ENCODE data around the gene OTUD1. TPM values are rescaled to one million over a fixed set of nuclear protein-coding genes. Genes with fewer than 3 reads are reported as not detected.

The OTUD1 gene
- total and polyA plus RNA-seq, 2 of the 4 experiments (the other 2 are of a cell fraction) = 1.3 to 1.4 TPM

GRCh38 chr10:23432166-23432565 lies 6.7 kb upstream of the OTUD1 start:
- intact Hi-C loops (cut with micrococcal nuclease) = no loop called here

More at GRCh38 chr10:23432166-23432565, 6.7 kb upstream of the OTUD1 start:
- H2AK5ac ChIP-seq (ENCODE audit: low read depth, low read length) = no peak overlapping the region
- H2BK20ac ChIP-seq (ENCODE audit: low read depth, low read length) = no peak overlapping the region
- ATAC-seq (ENCODE audit: low read depth) (no peak; the same call in 1 of the 2 replicates), DNase-seq (no peak)
- no CpG with 5 or more reads among the region's 1 CpG for WGBS, 2 experiments (ENCODE audit: extremely low coverage in 2 of 2, insufficient read length in 1 of 2)
- no peaks in the 10 kb centered on the region for H3K9me1 ChIP-seq (ENCODE audit: insufficient read depth, low read length)
- no peak overlapping the region for H2BK5ac ChIP-seq (ENCODE audit: low read depth, low read length, poor library complexity, severe bottlenecking)
- no peaks in the 10 kb centered on the region for H4K20me1 ChIP-seq (ENCODE audit: insufficient read depth, low read length)
- H3K4me2 ChIP-seq (ENCODE audit: low read depth, low read length) = no peak overlapping the region
- POLR2A ChIA-PET (ENCODE audit: unreplicated experiment) = no interaction called here
- no peak overlapping the region for H2AK9ac ChIP-seq (replicated peaks; ENCODE audit: low read depth, low read length, poor library complexity)
- BruUV-seq (replicated peaks) = no TSS peak
- no peak overlapping the region for H3K9ac ChIP-seq (ENCODE audit: low read depth, low read length)
- no peak overlapping the region for H2AFZ ChIP-seq (replicated peaks; ENCODE audit: low read length, poor library complexity)
- CTCF ChIA-PET = no interaction called here
- no peaks in the 10 kb centered on the region for H3K79me1 ChIP-seq (ENCODE audit: low read depth in 1 of 2, low read length in 2 of 2)
- no peak overlapping the region for H3K4me3 ChIP-seq (ENCODE audit: insufficient read depth, low read depth, low read length)
- no peak overlapping the region for H4K5ac ChIP-seq (ENCODE audit: low read depth, low read length)
- H3K14ac ChIP-seq (replicated peaks; ENCODE audit: low read depth, low read length) = no peak overlapping the region
- no peak overlapping the region for H2BK15ac ChIP-seq (ENCODE audit: low read depth, low read length)
- no peak overlapping the region for H4K91ac ChIP-seq (ENCODE audit: insufficient read depth, low read depth, low read length)
- in situ Hi-C loops (cut with MboI; ENCODE audit: low sequenced_read_pairs) (no loop called here), dilution Hi-C loops (cut with HindIII; ENCODE audit: low sequenced_read_pairs, unreplicated experiment) (no loop called here)
- H4K8ac ChIP-seq (ENCODE audit: low read depth in 2 of 2, low read length in 2 of 2) = no peak overlapping the region
- no peaks in the 10 kb centered on the region for H3K9me3 ChIP-seq (ENCODE audit: control insufficient read depth, insufficient read depth, low read length)
- peaks cover 2% of the 10 kb centered on the region; the same call in 1 of the 2 replicates for H3K27me3 ChIP-seq (ENCODE audit: control insufficient read depth, insufficient read depth, low read length)
- no peaks in the 10 kb centered on the region for H3K36me3 ChIP-seq (ENCODE audit: control insufficient read depth, insufficient read depth, low read length)
- H2BK120ac ChIP-seq (ENCODE audit: low read depth, low read length) = no peak overlapping the region
- H3K4ac ChIP-seq (ENCODE audit: low read depth, low read length) = no peak overlapping the region
- TF ChIP-seq MAFK (IDR thresholded peaks at IDR 0.05; ENCODE audit: low read depth, low read length) (no peak), RAD21 (IDR thresholded peaks at IDR 0.05; ENCODE audit: low read length) (no peak), SMC3 (IDR thresholded peaks at IDR 0.05; ENCODE audit: low read depth, low read length) (no peak), MXI1 (IDR thresholded peaks at IDR 0.05; ENCODE audit: borderline replicate concordance, low read depth, low read length) (no peak), MAZ (IDR thresholded peaks at IDR 0.05; ENCODE audit: borderline replicate concordance, low read depth, low read length) (no peak), CHD1 (IDR thresholded peaks at IDR 0.05; ENCODE audit: low read depth, low read length) (no peak), FOS (IDR thresholded peaks at IDR 0.05; ENCODE audit: low read depth, low read length) (no peak), POLR2A (IDR thresholded peaks at IDR 0.05; ENCODE audit: low read depth, low read length) (no peak), RCOR1 (IDR thresholded peaks at IDR 0.05; ENCODE audit: insufficient replicate concordance, low read length) (no peak), RFX5 (IDR thresholded peaks at IDR 0.05; ENCODE audit: low read depth, low read length) (no peak), NFE2L2 (IDR thresholded peaks at IDR 0.05; ENCODE audit: low read depth, low read length) (no peak), USF2 (IDR thresholded peaks at IDR 0.05; ENCODE audit: low read depth, low read length) (no peak), BHLHE40 (IDR thresholded peaks at IDR 0.05; ENCODE audit: low read depth, low read length) (no peak), CEBPB (IDR thresholded peaks at IDR 0.05; ENCODE audit: low read depth, low read length) (no peak)
- TF ChIP-seq, protein P1, sequence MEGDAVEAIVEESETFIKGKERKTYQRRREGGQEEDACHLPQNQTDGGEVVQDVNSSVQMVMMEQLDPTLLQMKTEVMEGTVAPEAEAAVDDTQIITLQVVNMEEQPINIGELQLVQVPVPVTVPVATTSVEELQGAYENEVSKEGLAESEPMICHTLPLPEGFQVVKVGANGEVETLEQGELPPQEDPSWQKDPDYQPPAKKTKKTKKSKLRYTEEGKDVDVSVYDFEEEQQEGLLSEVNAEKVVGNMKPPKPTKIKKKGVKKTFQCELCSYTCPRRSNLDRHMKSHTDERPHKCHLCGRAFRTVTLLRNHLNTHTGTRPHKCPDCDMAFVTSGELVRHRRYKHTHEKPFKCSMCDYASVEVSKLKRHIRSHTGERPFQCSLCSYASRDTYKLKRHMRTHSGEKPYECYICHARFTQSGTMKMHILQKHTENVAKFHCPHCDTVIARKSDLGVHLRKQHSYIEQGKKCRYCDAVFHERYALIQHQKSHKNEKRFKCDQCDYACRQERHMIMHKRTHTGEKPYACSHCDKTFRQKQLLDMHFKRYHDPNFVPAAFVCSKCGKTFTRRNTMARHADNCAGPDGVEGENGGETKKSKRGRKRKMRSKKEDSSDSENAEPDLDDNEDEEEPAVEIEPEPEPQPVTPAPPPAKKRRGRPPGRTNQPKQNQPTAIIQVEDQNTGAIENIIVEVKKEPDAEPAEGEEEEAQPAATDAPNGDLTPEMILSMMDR (conservative IDR thresholded peaks at IDR 0.05; ENCODE audit: low read depth, low read length) = no peak
- TF ChIP-seq, protein P2, sequence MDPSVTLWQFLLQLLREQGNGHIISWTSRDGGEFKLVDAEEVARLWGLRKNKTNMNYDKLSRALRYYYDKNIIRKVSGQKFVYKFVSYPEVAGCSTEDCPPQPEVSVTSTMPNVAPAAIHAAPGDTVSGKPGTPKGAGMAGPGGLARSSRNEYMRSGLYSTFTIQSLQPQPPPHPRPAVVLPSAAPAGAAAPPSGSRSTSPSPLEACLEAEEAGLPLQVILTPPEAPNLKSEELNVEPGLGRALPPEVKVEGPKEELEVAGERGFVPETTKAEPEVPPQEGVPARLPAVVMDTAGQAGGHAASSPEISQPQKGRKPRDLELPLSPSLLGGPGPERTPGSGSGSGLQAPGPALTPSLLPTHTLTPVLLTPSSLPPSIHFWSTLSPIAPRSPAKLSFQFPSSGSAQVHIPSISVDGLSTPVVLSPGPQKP (IDR thresholded peaks at IDR 0.05; ENCODE audit: borderline replicate concordance, low read depth, low read length) = no peak
- H3K4me1 ChIP-seq (ENCODE audit: control insufficient read depth, insufficient read depth, low read length) = no peaks in the 10 kb centered on the region
- no peak overlapping the region for H3K56ac ChIP-seq (ENCODE audit: extremely low read depth, insufficient read depth, low read length)
- no peak overlapping the region for H3K18ac ChIP-seq (ENCODE audit: low read depth, low read length)
- H3K27ac ChIP-seq (ENCODE audit: insufficient read depth, low read length) = no peak overlapping the region
- H3K23ac ChIP-seq (ENCODE audit: low read depth, low read length) = no peak overlapping the region

Measured in IMR-90 (cell line).